ENCODE measurements around the gene SLC35F3.

- TF ChIP-seq CTCF (conservative IDR thresholded peaks at IDR 0.05; ENCODE audit: low read depth, low read length) = no peak
- no peak for TF ChIP-seq EZH2 (IDR thresholded peaks at IDR 0.05; ENCODE audit: borderline replicate concordance, low read depth, low read length, poor library complexity, severe bottlenecking)
Measured at GRCh38 chr1:234313171-234313570, 408.7 kb downstream of the SLC35F3 start.
